A549 (cell line): Measurements from ENCODE around the gene CPTP. TPM values are rescaled to one million over a fixed set of nuclear protein-coding genes. Genes with fewer than 3 reads are reported as not detected.

Experiments used
- ATAC-seq, 2 experiments: fragments of 200-7000 bp in 1 of 2; fragments of >200 bp in 1 of 2; cut with Nextera tagmentation in 1 of 2; cut with Tn5 transposase in 1 of 2; 3 replicates each; pipeline versions ENCODE4 v1.8.0 to v1.9.1; 2018 to 2020; ENCODE audit warnings: mild to moderate bottlenecking in 1 of 2, moderate library complexity in 1 of 2
- CTCF ChIA-PET: fragments of 300-600 bp; sonication (Branson Sonifier 250); formaldehyde crosslinking; extraction: SDS; loops from one replicate; lab custom pipeline; 2021; ENCODE audit warnings: antibody characterized with exemption, inconsistent platforms; lab: Yijun Ruan, JAX
- POLR2A ChIA-PET: fragments of 350-600 bp; formaldehyde crosslinking; extraction: SDS; loops from one replicate; lab custom pipeline; 2021; ENCODE audit warnings: antibody characterized with exemption, inconsistent platforms; lab: Yijun Ruan, JAX
- DNase-seq, 2 experiments: peaks; one replicate each; pipeline versions ENCODE4 v3.0.0 to v3.0.0-alpha.2; 2011 to 2016; ENCODE audit warnings: low read depth in 1 of 2, low spot score in 1 of 2
- FAIRE-seq: peaks from 2 replicates; lab custom pipeline; 2011; peaks lifted over from hg19 to GRCh38; lab: Jason Lieb, UNC
- H3K27ac ChIP-seq, 2 experiments: fragments of >200 bp; sonication (Bioruptor Twin); formaldehyde crosslinking; 3 replicates each; pipeline ENCODE4 v1.5.1; 2016 to 2017
- H3K4me1 ChIP-seq: fragments of >200 bp; sonication (Bioruptor Twin); formaldehyde crosslinking; 3 replicates; pipeline ENCODE4 v1.6.1; 2016
- H3K4me2 ChIP-seq: fragments of >200 bp; sonication (Bioruptor Twin); formaldehyde crosslinking; 3 replicates; pipeline ENCODE4 v1.6.1; 2016
- H3K4me3 ChIP-seq: fragments of >200 bp; sonication (Bioruptor Twin); formaldehyde crosslinking; 3 replicates; pipeline ENCODE4 v1.5.1; 2016
- H3K9me3 ChIP-seq: fragments of >200 bp; sonication (Bioruptor Twin); formaldehyde crosslinking; 3 replicates; pipeline ENCODE4 v1.6.1; 2016
- BCL3 ChIP-seq: fragments of >200 bp; sonication (Bioruptor Twin); formaldehyde crosslinking; IDR thresholded peaks from 3 replicates; pipeline ENCODE4 v1.6.1; 2016
- CEBPB ChIP-seq, 2 experiments: fragments of >200 bp in 1 of 2; sonication (Bioruptor Twin) in 1 of 2; formaldehyde crosslinking in 1 of 2; IDR thresholded peaks; 2 replicates each; pipeline ENCODE4 v1.6.1; 2012 to 2016
- E2F6 ChIP-seq: IDR thresholded peaks from 2 replicates; pipeline ENCODE4 v1.6.1; 2012; ENCODE audit warnings: low read depth, borderline replicate concordance
- EP300 ChIP-seq, 2 experiments: fragments of >200 bp; sonication (Bioruptor Twin); formaldehyde crosslinking; IDR thresholded peaks; 2 replicates in 1 of 2; 3 replicates in 1 of 2; pipeline ENCODE4 v1.6.1; 2016 to 2017
- FOSL2 ChIP-seq, 2 experiments: fragments of 450-650 bp in 1 of 2; fragments of >200 bp in 1 of 2; sonication (Bioruptor Twin) in 1 of 2; formaldehyde crosslinking; IDR thresholded peaks; 2 replicates each; pipeline versions ENCODE4 v1.5.0 to v1.6.1; 2016 to 2020; ENCODE audit warnings: mild to moderate bottlenecking in 1 of 2, moderate library complexity in 1 of 2
- GATA3 ChIP-seq: IDR thresholded peaks from 2 replicates; pipeline ENCODE4 v1.6.1; 2012; ENCODE audit warnings: borderline replicate concordance
- HDAC2 ChIP-seq: fragments of 200-600 bp; sonication (generic); IDR thresholded peaks from 2 replicates; pipeline ENCODE4 v1.6.1; 2016
- HEYL ChIP-seq: fragments of 250-450 bp; sonication (Bioruptor Pico); IDR thresholded peaks from 2 replicates; pipeline ENCODE4 v1.8.0; 2021; ENCODE audit warnings: mild to moderate bottlenecking, moderate library complexity
- HOXA7 ChIP-seq: fragments of 250-450 bp; sonication (Bioruptor Pico); IDR thresholded peaks from 2 replicates; pipeline ENCODE4 v1.5.0; 2020; ENCODE audit warnings: mild to moderate bottlenecking, moderate library complexity
- HOXB13 ChIP-seq: fragments of 250-450 bp; sonication (Bioruptor Pico); IDR thresholded peaks from 2 replicates; pipeline ENCODE4 v1.5.0; 2020; ENCODE audit warnings: low read depth, mild to moderate bottlenecking, moderate library complexity
- JUN ChIP-seq, 2 experiments: fragments of >200 bp; sonication (Bioruptor Twin); formaldehyde crosslinking; IDR thresholded peaks; 2 replicates in 1 of 2; 3 replicates in 1 of 2; pipeline ENCODE4 v1.6.1; 2016 to 2017
- MAX ChIP-seq: IDR thresholded peaks from 2 replicates; pipeline ENCODE4 v1.6.1; 2012
- MAZ ChIP-seq: fragments of 150-350 bp; IDR thresholded peaks from 2 replicates; pipeline ENCODE4 v1.6.1; 2014; ENCODE audit warnings: antibody characterized with exemption, low read depth, low read length, borderline replicate concordance
- MYC ChIP-seq: IDR thresholded peaks from 2 replicates; pipeline ENCODE4 v1.6.1; 2012; ENCODE audit warnings: mild to moderate bottlenecking, inconsistent platforms, low read length, improper control_type of control experiment, borderline replicate concordance
- NFE2L2 ChIP-seq: fragments of 150-350 bp; conservative IDR thresholded peaks from 2 replicates; pipeline ENCODE4 v1.6.1; 2014; ENCODE audit warnings: low read length
- PHF8 ChIP-seq: fragments of 200-600 bp; sonication (generic); IDR thresholded peaks from 2 replicates; pipeline ENCODE4 v1.6.1; 2016; ENCODE audit warnings: low read depth, mild to moderate bottlenecking, antibody characterized with exemption, moderate library complexity, borderline replicate concordance
- POLR2A ChIP-seq: IDR thresholded peaks from 2 replicates; pipeline ENCODE4 v1.6.1; 2012; ENCODE audit warnings: mild to moderate bottlenecking, low read length
- RCOR1 ChIP-seq: fragments of 150-350 bp; IDR thresholded peaks from 2 replicates; pipeline ENCODE4 v1.6.1; 2014; ENCODE audit warnings: antibody characterized with exemption, low read length, low read depth
- TFCP2L1 ChIP-seq: fragments of 250-450 bp; sonication (Bioruptor Pico); IDR thresholded peaks from 2 replicates; pipeline ENCODE4 v1.5.0; 2021; ENCODE audit warnings: mild to moderate bottlenecking
- TP53 ChIP-seq: fragments of 250-450 bp; sonication (Bioruptor Pico); IDR thresholded peaks from 2 replicates; pipeline ENCODE4 v1.5.0; 2021; ENCODE audit warnings: mild to moderate bottlenecking, moderate library complexity
- USF2 ChIP-seq: fragments of 450-650 bp; IDR thresholded peaks from 2 replicates; pipeline ENCODE4 v1.6.1; 2014; ENCODE audit warnings: antibody characterized with exemption
- ZFP36 ChIP-seq: fragments of 450-650 bp; IDR thresholded peaks from 2 replicates; pipeline ENCODE4 v1.6.1; 2014; ENCODE audit warnings: borderline replicate concordance; ENCODE audit not compliant: partially characterized antibody
- ZSCAN20 ChIP-seq: fragments of 250-450 bp; sonication (Bioruptor Pico); IDR thresholded peaks from 2 replicates; pipeline ENCODE4 v1.8.0; 2022; ENCODE audit warnings: mild to moderate bottlenecking, moderate library complexity
- WGBS: methylation state at CpG from one replicate; pipeline ENCODE4 v1.1.6; 2017; ENCODE audit errors: missing lambda C conversion rate; 5-methylcytosine and 5-hydroxymethylcytosine counted together
- polyA minus RNA-seq: library from RNA; depleted of rRNA, polyadenylated mRNA; stranded (reverse); fragments of >200 nt; gene quantifications from 2 replicates; pipeline ENCODE4 v1.2.3, GENCODE V29; 2011; rRNA and poly(A)+ RNA removed
- polyA plus RNA-seq, 4 experiments: library from polyadenylated mRNA; depleted of rRNA in 3 of 4; stranded (reverse); fragments of >200 nt; fragmentation: RNase III in 1 of 4; extraction: RNeasy Plus Mini Kit Qiagen cat#74134 plus additional on column Dnase treatment in 1 of 4; gene quantifications; 2 replicates in 3 of 4; 3 replicates in 1 of 4; pipeline ENCODE4 v1.2.3, GENCODE V29; 2011 to 2017

The CPTP gene
- polyA plus RNA-seq (2011; rRNA removed) (3.9 and 4.3 TPM in 2 replicates), polyA plus RNA-seq (2017; fragmentation: RNase III; extraction: RNeasy Plus Mini Kit Qiagen cat#74134 plus additional on column Dnase treatment) (10.2 to 11.9 TPM (median 10.7 TPM) in 3 replicates), polyA minus RNA-seq (3.6 and 3.8 TPM in 2 replicates)
- 9.1 and 14.9 TPM in 2 replicates for polyA plus RNA-seq (2012; cell fraction: cytosol; rRNA removed)
- 10.2 and 16.9 TPM in 2 replicates for polyA plus RNA-seq (2012; cell fraction: nucleus; rRNA removed)

DNA sequence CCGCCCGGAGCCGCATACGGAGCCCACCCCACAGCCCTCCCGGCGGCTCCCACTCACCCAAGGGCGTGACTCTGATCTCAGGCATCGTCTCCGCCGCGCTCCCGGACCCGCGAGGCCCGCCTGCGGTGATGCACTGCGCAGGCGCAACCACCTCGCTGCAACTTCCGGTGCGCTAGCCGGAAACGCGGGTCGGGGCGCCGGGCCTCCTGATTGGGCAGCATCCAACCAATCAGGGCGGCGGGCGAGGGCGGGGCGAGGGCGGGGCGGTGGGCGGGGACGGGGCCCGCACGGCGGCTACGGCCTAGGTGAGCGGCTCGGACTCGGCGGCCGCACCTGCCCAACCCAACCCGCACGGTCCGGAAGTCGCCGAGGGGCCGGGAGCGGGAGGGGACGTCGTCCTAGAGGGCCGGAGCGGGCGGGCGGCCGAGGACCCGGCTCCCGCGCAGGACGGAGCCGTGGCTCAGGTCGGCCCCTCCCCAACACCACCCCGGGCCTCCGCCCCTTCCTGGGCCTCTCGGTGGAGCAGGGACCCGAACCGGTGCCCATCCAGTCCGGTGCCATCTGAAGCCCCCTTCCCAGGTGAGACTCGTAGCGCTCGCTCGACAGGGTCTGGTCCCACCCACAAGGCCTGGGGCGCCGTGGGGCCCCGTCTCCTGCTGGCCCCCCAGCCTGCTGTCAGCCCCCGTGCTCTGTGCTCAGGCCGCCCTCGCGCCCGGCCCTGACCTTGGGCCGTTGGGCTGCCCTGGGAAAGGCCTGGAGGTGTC lies at the start of gene CPTP, which contains the start of gene INTS11:
CPTP (plus strand) TSS at position 279 of the 764 bp plus-strand sequence. CDS start 2,109 bp downstream, outside the sequence.
INTS11 (minus strand) TSS at position 137 of the 764 bp plus-strand sequence; CDS start at position 85, 52 bp downstream.
- H3K9me3 ChIP-seq, result no peaks in the 10 kb centered on the region
- peak; percentile 73 to 89 for DNase-seq
- 7% methylated on average over 3 of the region's 84 CpGs for WGBS
- peak within 1 kb of the TSS; percentile 95 for H3K4me2 ChIP-seq
- peaks cover 6% of the 10 kb centered on the region; the same call in 1 of the 3 replicates for H3K4me1 ChIP-seq
- TF ChIP-seq HDAC2 (no peak), JUN (IDR thresholded peaks at IDR 0.05) (peak in 1 of 2 experiments; percentile 57; a peak in 1 of 5 replicates), BCL3 (0 out of 3 replicates have a peak, but pooled peaks have one; percentile 58), E2F6 (0 out of 2 replicates have a peak, but pooled peaks have one; percentile 28), MAX (peak; percentile 41; the same call in 1 of the 2 replicates), HOXB13 (no peak), POLR2A (peak; percentile 67), PHF8 (peak; percentile 3; the same call in 1 of the 2 replicates)
- TF ChIP-seq, all 56 proteins: peak for 6
- Histone ChIP-seq H3K4me3 (peak within 1 kb of the TSS; percentile 96), H3K27ac (peak within 1 kb of the TSS; percentile 94 to 97)
- ChIA-PET POLR2A (no interaction called here), CTCF (no interaction called here)
- FAIRE-seq (no peak), ATAC-seq (peak; percentile 70 to 83)

GRCh38 chr1:1274931-1275431 lies 49.6 kb upstream of the CPTP start:
- CTCF ChIA-PET, result no interaction called here
- H3K4me2 ChIP-seq, result peak overlapping the region; percentile 88
- DNase-seq (no peak), ATAC-seq (no peak)
- TF ChIP-seq POLR2A (no peak), TFCP2L1 (CRISPR knock-in tag) (no peak), NFE2L2 (no peak), MAZ (no peak), HOXB13 (no peak), MAX (no peak), HEYL (CRISPR knock-in tag) (no peak), EP300 (IDR thresholded peaks at IDR 0.05) (no peak), FOSL2 (IDR thresholded peaks at IDR 0.05) (no peak), FOSL2 (CRISPR knock-in tag; IDR thresholded peaks at IDR 0.05) (no peak), USF2 (no peak), GATA3 (no peak), MYC (no peak), HOXA7 (CRISPR knock-in tag) (no peak), RCOR1 (no peak), ZFP36 (no peak), TP53 (CRISPR knock-in tag) (no peak), CEBPB (IDR thresholded peaks at IDR 0.05) (no peak), ZSCAN20 (CRISPR knock-in tag) (no peak), PHF8 (no peak), HDAC2 (no peak)
- TF ChIP-seq, all 56 proteins: peak for 0
- no peak for FAIRE-seq
- H3K4me3 ChIP-seq, result no peak overlapping the region
- H3K27ac ChIP-seq, result peak overlapping the region in 1 of 2 experiments; percentile 99; a peak in 4 of 6 replicates
- POLR2A ChIA-PET, result no interaction called here
- WGBS, result 79% methylated on average over 4 of the region's 15 CpGs
- peaks cover 17% of the 10 kb centered on the region for H3K4me1 ChIP-seq
- H3K9me3 ChIP-seq, result no peaks in the 10 kb centered on the region
